Esophagus muscularis mucosa (tissue), 4 donors: ENCODE data around the gene PDZRN3. TPM values are rescaled to one million over a fixed set of nuclear protein-coding genes. Genes with fewer than 3 reads are reported as not detected.

ENCODE experiments used
- DNase-seq: peaks from one replicate; pipeline ENCODE4 v3.0.0-alpha.2; 2017; ENCODE audit errors: extremely low spot score
- H3K27ac ChIP-seq, 4 donors: fragments of 200-600 bp; sonication (generic); replicated peaks in 1 of 4; 1 replicate in 3 of 4; 2 replicates in 1 of 4; pipeline ENCODE4 v1.5.1; 2016 to 2019; ENCODE audit warnings: mild to moderate bottlenecking in 1 of 4
- H3K27me3 ChIP-seq, 4 donors: fragments of 200-600 bp; sonication (generic); one replicate each; pipeline versions ENCODE4 v1.5.1 to v1.6.0; 2016 to 2019
- H3K36me3 ChIP-seq, 4 donors: fragments of 200-600 bp; sonication (generic); one replicate each; pipeline ENCODE4 v1.5.1; 2016 to 2019
- H3K4me1 ChIP-seq, 4 donors: fragments of 200-600 bp; sonication (generic); one replicate each; pipeline ENCODE4 v1.5.1; 2016 to 2019
- H3K4me3 ChIP-seq, 4 donors: fragments of 200-600 bp; sonication (generic); 1 replicate in 2 of 4; 2 replicates in 2 of 4; pipeline ENCODE4 v1.5.1; 2016 to 2019; ENCODE audit warnings: mild to moderate bottlenecking in 4 of 4, moderate library complexity in 1 of 4
- H3K9me3 ChIP-seq, 4 donors: fragments of 200-600 bp; sonication (generic); 1 replicate in 3 of 4; 2 replicates in 1 of 4; pipeline ENCODE4 v1.5.1; 2016 to 2019
- EP300 ChIP-seq: sonication (generic); formaldehyde crosslinking; IDR thresholded peaks from one replicate; pipeline ENCODE4 v1.6.1; 2017; ENCODE audit warnings: antibody characterized with exemption
- POLR2A ChIP-seq: fragments of 450-650 bp; IDR thresholded peaks from one replicate; pipeline ENCODE4 v1.6.1; 2017; ENCODE audit warnings: antibody characterized with exemption, moderate library complexity, mild to moderate bottlenecking, low read depth
- POLR2AphosphoS5 ChIP-seq, 2 donors: sonication (generic); formaldehyde crosslinking; IDR thresholded peaks; one replicate each; pipeline ENCODE4 v1.6.1; 2017; ENCODE audit warnings: antibody characterized with exemption in 2 of 2
- WGBS: methylation state at CpG from one replicate; pipeline ENCODE4 v1.1.5; 2018; 5-methylcytosine and 5-hydroxymethylcytosine counted together
- intact Hi-C: fragments of 100-400 bp; cut with DNase I; formaldehyde crosslinking; loops from one replicate; pipeline ENCODE4 v1.15.1; 2023
- total RNA-seq, 4 donors: library from RNA; depleted of rRNA; stranded (reverse); fragments of >200 nt; gene quantifications; one replicate each; pipeline versions ENCODE4 v1.1.0 to v1.2.1, GENCODE V29; 2016
- TF ChIP-seq, protein P1 (sequence below), 3 experiments: fragments of 200-600 bp in 2 of 3; fragments of 450-650 bp in 1 of 3; sonication (generic) in 2 of 3; IDR thresholded peaks; one replicate each; pipeline ENCODE4 v1.5.1; 2017 to 2019; ENCODE audit warnings: antibody characterized with exemption in 3 of 3, mild to moderate bottlenecking in 2 of 3, moderate library complexity in 1 of 3

PDZRN3 gene
- total RNA-seq, 4 donors from 2014 or later = 149 to 314 (median 220) TPM

DNA sequence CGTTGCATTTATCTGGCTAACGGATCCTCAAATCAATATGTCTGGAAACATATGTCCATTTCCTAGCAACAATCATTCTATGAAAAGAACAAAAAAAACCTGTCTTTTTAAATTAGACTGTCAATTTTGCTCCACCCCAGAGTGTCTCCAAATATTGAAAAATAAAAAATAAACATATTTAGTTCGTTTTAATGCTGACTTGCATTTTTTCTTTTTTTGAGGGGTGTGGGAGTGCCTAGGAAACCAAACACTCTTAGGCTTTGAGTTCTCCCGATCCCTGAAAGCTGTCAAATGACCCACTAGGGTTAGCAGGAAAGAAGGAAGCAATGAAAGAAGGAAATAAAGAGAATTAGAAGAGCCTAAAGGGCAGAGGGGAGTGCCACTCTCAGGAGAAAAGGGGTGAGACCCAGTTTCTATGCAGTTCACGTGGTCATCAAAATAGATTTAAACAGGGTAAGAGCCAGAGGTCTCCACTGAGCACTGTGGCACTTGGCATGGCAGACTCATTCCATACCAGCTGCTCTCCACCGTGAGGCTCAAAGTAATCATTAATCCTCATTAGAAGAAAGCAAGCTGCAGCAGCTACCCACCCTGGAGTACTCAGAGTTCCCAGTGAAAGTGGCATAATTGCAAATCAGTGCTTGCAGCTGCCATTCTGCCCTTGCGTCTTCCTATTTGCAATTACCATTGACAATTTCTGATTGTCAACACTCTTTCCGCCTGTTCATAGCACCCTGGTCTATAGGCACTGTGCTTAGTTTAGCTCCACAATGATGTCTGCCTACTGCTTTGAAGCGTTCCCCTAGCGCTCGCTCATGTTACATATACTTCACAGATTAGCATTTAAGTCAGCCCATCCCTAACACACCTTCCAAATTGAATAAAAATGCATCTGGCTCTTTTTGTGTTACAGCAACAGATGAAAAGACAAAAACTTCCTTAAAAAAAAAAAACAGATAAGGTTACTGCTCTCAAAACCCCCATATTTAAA lies 32.3 kb downstream of the PDZRN3 start:
- no peaks in the 10 kb centered on the region for H3K27me3 ChIP-seq

GRCh38 chr3:73591286-73591800 lies 33.4 kb downstream of the PDZRN3 start:
- 49% methylated on average over 3 of the region's 3 CpGs for WGBS
- H3K9me3 ChIP-seq = no peaks in the 10 kb centered on the region
- H3K4me3 ChIP-seq = no peak overlapping the region
- intact Hi-C loops = no loop called here
- TF ChIP-seq POLR2AphosphoS5 (IDR thresholded peaks at IDR 0.05) (no peak), EP300 (no peak), POLR2A (no peak)
- TF ChIP-seq, protein P1, sequence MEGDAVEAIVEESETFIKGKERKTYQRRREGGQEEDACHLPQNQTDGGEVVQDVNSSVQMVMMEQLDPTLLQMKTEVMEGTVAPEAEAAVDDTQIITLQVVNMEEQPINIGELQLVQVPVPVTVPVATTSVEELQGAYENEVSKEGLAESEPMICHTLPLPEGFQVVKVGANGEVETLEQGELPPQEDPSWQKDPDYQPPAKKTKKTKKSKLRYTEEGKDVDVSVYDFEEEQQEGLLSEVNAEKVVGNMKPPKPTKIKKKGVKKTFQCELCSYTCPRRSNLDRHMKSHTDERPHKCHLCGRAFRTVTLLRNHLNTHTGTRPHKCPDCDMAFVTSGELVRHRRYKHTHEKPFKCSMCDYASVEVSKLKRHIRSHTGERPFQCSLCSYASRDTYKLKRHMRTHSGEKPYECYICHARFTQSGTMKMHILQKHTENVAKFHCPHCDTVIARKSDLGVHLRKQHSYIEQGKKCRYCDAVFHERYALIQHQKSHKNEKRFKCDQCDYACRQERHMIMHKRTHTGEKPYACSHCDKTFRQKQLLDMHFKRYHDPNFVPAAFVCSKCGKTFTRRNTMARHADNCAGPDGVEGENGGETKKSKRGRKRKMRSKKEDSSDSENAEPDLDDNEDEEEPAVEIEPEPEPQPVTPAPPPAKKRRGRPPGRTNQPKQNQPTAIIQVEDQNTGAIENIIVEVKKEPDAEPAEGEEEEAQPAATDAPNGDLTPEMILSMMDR (IDR thresholded peaks at IDR 0.05) = no peak
- H3K4me1 ChIP-seq = peaks cover 38 to 66% (median 57%) of the 10 kb centered on the region in 4 donors
- DNase-seq = no peak
- peak overlapping the region in 1 of 4 donors; percentile 28 for H3K27ac ChIP-seq
- H3K36me3 ChIP-seq = peaks cover 0 to 3% (median 0%) of the 10 kb centered on the region in 4 donors
- no peaks in the 10 kb centered on the region for H3K27me3 ChIP-seq

More for the DNA sequence above, 32.3 kb downstream of the PDZRN3 start:
- Histone ChIP-seq H3K4me1 (peaks cover 36 to 67% (median 60%) of the 10 kb centered on the region in 4 donors), H3K4me3 (no peak overlapping the region), H3K27ac (peak overlapping the region in 2 of 4 donors; percentile 39 to 41), H3K9me3 (no peaks in the 10 kb centered on the region), H3K36me3 (peaks cover 0 to 5% (median 0%) of the 10 kb centered on the region in 4 donors)
- 81% methylated on average over 11 of the region's 11 CpGs for WGBS
- intact Hi-C loops = no loop called here
- no peak for DNase-seq
- TF ChIP-seq, protein P1 (IDR thresholded peaks at IDR 0.05) = no peak
- no peak for TF ChIP-seq POLR2AphosphoS5 (IDR thresholded peaks at IDR 0.05)
- no peak for TF ChIP-seq POLR2A
- no peak for TF ChIP-seq EP300

GRCh38 chr3:73586628-73587027 lies 38.1 kb downstream of the PDZRN3 start:
- H3K4me3 ChIP-seq = no peak overlapping the region
- no peaks in the 10 kb centered on the region for H3K27me3 ChIP-seq
- H3K27ac ChIP-seq = no peak overlapping the region
- WGBS = 33% methylated on average over 1 of the region's 1 CpG
- TF ChIP-seq POLR2A = no peak
- TF ChIP-seq EP300 = no peak
- TF ChIP-seq, protein P1 (IDR thresholded peaks at IDR 0.05) = no peak
- DNase-seq = no peak
- intact Hi-C loops = no loop called here
- H3K36me3 ChIP-seq = no peaks in the 10 kb centered on the region
- H3K4me1 ChIP-seq = peaks cover 46 to 81% (median 71%) of the 10 kb centered on the region in 4 donors
- no peaks in the 10 kb centered on the region for H3K9me3 ChIP-seq

DNA sequence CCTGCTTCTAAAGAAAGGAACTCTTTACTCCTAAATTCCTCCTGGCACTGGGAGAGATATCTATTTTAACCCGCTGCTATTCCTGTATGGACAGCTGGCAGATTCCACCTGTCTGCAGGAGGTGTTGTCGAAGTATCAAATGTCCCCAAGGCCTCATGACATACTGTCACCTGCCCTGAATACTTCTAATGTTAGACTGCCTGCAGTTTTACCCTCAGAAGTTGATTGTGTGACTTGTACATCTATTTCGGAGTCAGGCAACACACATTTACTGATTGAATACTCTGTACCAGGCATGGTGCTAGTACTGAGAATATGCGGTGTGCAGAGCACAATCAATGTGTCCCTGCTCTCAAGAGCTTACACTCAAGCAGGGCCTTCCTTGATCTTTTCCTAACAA lies 38.6 kb downstream of the PDZRN3 start:
- TF ChIP-seq POLR2A (no peak), EP300 (no peak), POLR2AphosphoS5 (IDR thresholded peaks at IDR 0.05) (no peak)
- TF ChIP-seq, protein P1 (IDR thresholded peaks at IDR 0.05) = no peak
- no peak overlapping the region for H3K27ac ChIP-seq
- H3K4me3 ChIP-seq = no peak overlapping the region
- H3K9me3 ChIP-seq = no peaks in the 10 kb centered on the region
- intact Hi-C loops = no loop called here
- no peaks in the 10 kb centered on the region for H3K27me3 ChIP-seq
- H3K4me1 ChIP-seq = peaks cover 42 to 81% (median 71%) of the 10 kb centered on the region in 4 donors
- no peaks in the 10 kb centered on the region for H3K36me3 ChIP-seq
- no peak for DNase-seq
- 85% methylated on average over 4 of the region's 4 CpGs for WGBS
